ENCODE data around the gene TMEM31.

DNA sequence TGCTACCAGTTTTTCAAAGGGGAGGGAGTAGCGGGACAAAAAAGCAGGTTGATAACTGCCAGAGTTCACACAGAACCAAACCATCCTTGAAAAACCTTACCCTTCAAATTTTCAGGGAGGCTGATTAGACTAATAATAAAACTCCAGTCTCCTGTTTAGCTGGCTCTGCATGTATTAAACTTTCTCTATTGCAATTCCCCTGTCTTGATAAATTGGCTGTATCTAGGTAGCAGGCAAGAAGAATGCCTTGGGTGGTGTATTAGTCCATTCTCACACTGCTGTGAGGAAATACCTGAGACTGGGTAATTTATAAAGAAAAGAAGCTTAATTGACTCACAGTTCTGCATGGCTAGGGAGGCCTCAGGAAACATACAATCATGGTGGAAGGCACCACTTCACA lies 47.8 kb downstream of the TMEM31 start:
- TF ChIP-seq, protein P1, sequence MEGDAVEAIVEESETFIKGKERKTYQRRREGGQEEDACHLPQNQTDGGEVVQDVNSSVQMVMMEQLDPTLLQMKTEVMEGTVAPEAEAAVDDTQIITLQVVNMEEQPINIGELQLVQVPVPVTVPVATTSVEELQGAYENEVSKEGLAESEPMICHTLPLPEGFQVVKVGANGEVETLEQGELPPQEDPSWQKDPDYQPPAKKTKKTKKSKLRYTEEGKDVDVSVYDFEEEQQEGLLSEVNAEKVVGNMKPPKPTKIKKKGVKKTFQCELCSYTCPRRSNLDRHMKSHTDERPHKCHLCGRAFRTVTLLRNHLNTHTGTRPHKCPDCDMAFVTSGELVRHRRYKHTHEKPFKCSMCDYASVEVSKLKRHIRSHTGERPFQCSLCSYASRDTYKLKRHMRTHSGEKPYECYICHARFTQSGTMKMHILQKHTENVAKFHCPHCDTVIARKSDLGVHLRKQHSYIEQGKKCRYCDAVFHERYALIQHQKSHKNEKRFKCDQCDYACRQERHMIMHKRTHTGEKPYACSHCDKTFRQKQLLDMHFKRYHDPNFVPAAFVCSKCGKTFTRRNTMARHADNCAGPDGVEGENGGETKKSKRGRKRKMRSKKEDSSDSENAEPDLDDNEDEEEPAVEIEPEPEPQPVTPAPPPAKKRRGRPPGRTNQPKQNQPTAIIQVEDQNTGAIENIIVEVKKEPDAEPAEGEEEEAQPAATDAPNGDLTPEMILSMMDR (IDR thresholded peaks at IDR 0.05 in 8 of 11, conservative IDR thresholded peaks at IDR 0.05 in 3 of 11), result no peak
- TF ChIP-seq POLR2A (IDR thresholded peaks at IDR 0.05) (no peak), POLR2AphosphoS5 (IDR thresholded peaks at IDR 0.05) (no peak)

Data from spleen (tissue), 7 donors.